GM21515 (cell line): ENCODE data around the gene MYO7A.

Source experiments
- ATAC-seq: cut with Tn5 transposase; IDR thresholded peaks from one replicate; pipeline ENCODE4 v1.9.1; 2021; ENCODE audit not compliant: unreplicated experiment

The MYO7A gene

GRCh38 chr11:77259641-77260040 lies 131.6 kb downstream of the MYO7A start:
- ATAC-seq = no peak

DNA sequence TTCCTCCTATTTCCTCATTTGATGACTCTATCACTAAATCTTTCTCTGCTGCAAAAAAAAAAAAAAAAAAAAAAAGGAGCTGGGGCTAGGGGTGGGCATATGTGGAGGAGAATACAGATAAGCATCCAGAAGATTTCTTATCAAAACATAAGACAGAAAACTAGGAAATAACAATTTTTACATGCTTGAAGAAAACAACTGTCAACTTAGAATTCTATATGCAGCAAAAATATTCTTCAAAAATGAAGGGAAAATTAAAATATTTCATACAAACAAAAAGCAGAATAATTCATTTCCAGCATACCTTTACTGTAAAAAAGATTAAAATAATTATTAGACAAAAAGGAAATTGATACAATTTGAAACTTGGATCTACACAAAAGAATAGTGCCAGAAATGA lies 134.8 kb downstream of the MYO7A start:
- no peak for ATAC-seq
